GM15510 (cell line): Measurements from ENCODE around the gene ASS1.

Source experiments
- POLR2A ChIP-seq: IDR thresholded peaks from 3 replicates; pipeline ENCODE4 v1.6.1; 2011; ENCODE audit warnings: borderline replicate concordance; ENCODE audit not compliant: insufficient read length; ENCODE audit errors: extremely low read depth

The ASS1 gene

DNA sequence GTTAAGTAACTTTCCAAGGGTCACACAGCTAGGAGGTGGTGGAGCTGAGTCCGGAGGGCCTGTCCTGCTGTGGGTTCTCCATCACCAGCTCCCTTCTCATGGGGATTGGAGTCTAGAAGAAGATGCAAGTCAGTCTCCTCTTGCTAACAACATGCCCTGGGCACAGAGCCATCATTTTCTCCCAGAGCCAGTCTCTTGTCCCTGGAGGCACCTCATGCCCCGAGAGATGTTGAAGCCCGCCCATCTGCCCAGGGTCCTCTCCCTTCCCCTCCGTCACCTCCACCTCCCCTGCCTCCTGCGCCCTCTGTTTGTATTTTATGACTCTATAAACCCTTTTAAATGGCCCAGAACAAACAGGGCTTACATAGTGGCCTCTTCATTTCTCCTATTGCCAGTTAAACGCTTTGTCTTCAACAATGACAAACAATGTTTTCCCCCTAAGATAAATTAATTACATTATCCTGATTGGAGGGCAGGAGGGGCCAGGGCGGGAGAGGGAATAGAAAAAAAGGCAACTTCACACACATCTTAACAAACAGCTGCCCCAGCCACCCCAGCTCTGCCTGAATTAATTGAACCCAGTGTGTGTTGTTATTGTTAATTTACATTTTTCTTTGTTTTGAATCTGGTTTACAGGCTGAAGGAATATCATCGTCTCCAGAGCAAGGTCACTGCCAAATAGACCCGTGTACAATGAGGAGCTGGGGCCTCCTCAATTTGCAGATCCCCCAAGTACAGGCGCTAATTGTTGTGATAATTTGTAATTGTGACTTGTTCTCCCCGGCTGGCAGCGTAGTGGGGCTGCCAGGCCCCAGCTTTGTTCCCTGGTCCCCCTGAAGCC is 55.8 kb downstream of the ASS1 start:
- no peak for TF ChIP-seq POLR2A

DNA sequence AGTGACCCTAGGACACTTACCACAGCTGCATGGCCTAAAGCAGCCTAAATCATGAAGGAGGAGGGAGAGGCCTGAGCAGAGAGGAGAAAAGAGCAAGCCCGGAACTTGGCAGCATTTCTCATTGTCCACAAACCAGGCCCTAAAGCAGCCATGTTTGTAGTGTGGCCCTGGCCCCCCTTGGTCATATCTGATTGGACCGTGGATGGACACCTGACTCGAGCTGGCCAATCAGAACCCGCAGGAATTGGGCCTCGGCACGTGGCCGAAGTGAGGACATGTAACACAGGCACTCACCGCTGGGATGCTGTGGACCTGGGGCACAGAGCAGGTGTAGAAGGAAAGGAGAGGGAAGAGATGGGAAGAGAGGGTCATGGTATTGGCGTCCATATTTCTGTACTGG is 56.9 kb downstream of the ASS1 start:
- no peak for TF ChIP-seq POLR2A

GRCh38 chr9:130508218-130508617 is 63.5 kb downstream of the ASS1 start:
- TF ChIP-seq POLR2A = no peak

DNA sequence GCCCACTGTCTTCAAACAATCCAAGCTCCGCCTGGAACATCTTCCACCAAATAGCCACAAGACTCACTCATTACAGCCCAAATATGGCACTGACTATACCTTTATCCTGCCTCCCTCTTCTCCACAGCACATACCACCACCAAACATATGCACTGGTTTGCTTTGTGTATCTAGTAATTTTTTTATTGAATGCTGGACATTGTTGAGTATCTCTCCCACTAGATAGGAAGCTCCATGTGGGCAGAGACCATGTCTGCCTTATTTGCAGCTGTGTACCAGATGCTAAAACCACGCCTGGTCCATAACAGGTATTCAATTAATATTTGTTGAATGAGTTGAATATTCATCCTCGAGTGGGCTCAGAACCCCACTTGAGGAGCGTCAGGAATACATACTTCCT is 67.4 kb downstream of the ASS1 start:
- no peak for TF ChIP-seq POLR2A

DNA sequence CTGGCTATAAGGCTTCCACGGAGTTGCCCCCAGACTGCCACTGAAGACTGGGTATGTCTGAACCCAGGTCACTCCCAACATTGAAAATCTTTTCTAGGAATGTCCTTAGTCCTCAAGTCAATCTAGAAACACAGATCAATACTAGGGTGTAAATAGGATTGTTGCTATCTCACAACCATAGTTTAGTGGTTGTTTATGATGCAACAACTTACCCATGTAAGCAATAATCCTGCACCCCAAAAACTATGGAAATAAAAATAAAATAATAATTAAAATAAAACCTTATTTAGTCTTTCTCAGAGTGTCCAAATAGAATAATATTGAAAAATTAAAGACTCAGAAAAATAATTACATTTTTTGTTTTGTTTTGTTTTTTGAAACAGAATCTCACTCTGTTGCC is 68.3 kb downstream of the ASS1 start:
- TF ChIP-seq POLR2A = no peak

DNA sequence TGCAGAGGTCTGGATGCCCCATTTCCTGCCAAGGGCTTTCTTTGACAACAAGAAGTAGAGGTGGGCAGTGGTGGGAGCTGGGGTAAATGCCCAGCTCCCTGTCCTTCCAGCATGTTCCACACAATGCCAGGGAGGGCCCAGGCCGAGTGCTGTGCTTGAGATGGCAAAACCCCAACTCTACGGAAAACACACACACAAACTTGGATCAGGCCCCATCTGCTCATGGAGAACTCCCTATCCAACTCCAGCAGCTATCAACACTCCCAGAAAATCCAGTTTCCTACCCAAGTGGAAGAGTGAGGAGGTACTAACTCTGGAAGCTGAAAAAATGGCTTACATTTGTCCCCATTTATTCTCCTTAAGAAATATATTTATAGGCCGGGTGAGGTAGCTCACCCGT is 73.5 kb downstream of the ASS1 start:
- TF ChIP-seq POLR2A = no peak

GRCh38 chr9:130518943-130519799 is 74.4 kb downstream of the ASS1 start:
- no peak for TF ChIP-seq POLR2A

DNA sequence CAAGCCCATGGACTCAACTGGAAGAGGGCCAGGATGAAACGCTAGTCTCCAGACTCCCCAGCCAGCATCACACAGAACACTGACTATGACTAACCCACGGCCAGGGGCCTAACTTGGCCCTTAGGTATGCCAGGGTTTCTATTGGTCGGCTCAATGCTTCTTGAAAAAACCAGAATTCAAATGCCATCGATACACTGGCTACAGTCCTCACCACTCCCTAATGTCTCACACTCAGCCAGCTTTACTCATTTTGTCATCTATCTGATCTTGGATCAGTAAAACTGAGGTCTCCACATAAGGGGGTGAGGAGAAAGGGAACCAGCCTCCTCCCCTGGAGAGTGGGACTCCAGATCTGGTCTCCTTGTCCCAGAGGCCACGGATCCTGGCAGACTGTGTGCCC is 75.2 kb downstream of the ASS1 start:
- TF ChIP-seq POLR2A = no peak

DNA sequence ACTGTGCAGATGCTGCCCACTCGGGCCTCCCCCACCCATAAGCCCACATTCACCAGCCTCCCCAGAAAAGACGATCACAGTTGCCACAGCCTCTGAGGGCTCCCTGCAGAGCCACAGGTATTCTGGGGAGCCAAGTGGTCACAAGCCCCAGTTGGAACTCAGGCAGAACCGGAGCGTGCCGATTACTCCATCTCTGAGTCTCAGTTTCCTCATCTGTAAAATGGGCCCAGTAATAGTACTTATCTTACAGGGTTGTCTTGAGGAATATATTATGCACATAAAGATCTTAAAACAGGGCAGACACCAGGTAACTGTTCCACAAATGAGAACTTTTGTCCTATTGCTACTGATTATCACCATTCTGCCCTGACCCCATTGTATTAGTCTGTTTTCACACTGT is 77.0 kb downstream of the ASS1 start:
- no peak for TF ChIP-seq POLR2A

- TF ChIP-seq POLR2A = no peak
These were observed 77.6 kb downstream of the ASS1 start for GRCh38 chr9:130522233-130522808.

DNA sequence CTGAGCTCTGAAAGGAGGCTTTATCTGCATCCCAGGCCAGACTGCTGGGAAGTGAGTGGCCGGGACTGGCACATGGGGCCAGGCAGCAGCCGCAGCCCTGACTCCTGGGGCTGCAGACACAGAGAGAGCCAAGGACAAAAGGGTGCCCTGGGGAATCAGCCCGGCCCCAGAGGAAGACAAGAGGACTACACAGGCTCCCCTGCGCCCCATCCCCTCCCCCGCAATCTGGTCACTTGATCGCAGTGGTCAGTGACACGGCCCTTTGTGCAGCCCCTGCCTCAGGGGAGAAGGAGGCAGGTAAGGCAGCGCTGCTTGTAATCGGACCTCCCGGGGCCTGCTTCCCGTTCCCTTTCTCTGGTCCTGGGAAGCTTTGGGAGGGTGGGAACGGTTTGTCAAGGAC is 79.2 kb downstream of the ASS1 start:
- no peak for TF ChIP-seq POLR2A

DNA sequence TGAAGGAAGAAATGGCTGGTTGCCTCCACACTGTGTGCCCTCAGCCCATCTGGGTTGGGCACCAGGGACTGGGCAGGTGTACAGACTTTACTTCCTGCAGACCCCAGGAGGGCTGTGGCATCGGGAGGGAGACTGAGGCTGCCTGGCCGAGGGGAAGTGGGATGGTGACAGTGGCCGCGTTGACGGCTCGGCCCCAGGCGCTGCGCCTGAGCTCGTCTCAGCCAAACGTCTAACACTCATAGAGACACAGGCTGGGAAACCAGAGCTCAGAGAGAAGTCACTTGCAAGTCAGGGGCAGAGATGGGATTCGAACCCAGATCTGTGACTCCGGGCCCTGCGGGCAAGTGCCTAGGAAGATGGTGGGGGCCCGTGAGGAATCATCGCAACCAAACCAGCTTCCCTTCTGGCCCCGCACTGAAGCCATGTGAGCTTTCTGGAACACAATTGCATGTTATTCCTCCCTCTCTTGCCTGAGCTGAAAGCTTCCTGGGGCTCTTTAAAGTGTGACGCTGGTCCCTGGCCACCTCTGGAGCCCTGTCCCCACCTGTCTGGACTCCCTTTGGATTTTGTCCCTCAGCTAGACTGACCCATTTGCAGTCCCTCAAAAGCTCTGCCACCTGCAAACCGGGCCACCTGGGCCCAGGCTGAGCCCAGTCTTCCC is 81.6 kb downstream of the ASS1 start:
- TF ChIP-seq POLR2A = no peak

GRCh38 chr9:130526854-130527650 is 82.3 kb downstream of the ASS1 start:
- TF ChIP-seq POLR2A = no peak

DNA sequence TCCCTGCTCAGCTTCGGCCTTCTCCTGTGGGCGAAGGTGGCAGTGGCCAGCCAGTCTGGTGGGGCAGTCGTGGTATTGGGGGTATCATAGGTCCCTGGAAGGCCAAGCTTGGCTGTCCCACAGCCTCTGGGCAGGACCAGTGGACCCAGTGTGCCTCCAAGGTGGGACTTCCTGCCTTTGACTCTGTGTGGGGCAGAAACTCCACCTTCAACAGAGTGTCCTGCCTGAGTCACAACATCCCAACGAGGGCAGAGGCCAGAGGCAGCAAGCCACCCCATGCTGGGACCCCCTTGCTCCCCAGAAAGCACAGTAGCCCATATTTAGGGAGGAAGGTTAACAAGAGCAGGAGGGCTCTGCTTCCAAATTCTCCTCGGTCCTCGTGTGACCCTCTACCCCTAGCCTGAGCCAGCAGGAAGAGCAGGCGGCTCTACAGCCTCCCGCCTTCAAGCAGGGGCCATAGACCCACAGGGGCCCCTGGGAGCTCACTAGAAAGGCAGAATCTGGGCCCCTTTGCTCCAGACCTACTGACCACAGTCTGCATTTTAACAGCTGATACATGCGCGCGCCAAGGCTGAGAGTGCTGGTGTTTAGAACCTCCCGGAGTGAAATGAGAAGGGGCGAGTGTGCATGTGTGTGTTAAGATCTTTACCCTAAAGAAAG is 83.0 kb downstream of the ASS1 start:
- TF ChIP-seq POLR2A = no peak
